Upper lobe of left lung (tissue), 4 donors: Measurements from ENCODE around the gene PPP2R5E.

Experiments used
- EP300 ChIP-seq, 4 donors: sonication (generic); formaldehyde crosslinking; IDR thresholded peaks; one replicate each; pipeline ENCODE4 v1.5.1; 2017; ENCODE audit warnings: antibody characterized with exemption in 4 of 4, control low read depth in 2 of 4
- POLR2A ChIP-seq, 4 donors: fragments of 450-650 bp; IDR thresholded peaks; one replicate each; pipeline ENCODE4 v1.5.1; 2016 to 2017; ENCODE audit warnings: antibody characterized with exemption in 4 of 4, mild to moderate bottlenecking in 2 of 4
- POLR2AphosphoS5 ChIP-seq, 2 donors: sonication (generic); formaldehyde crosslinking; IDR thresholded peaks; one replicate each; pipeline ENCODE4 v1.5.1; 2017; ENCODE audit warnings: antibody characterized with exemption in 2 of 2
- TF ChIP-seq, protein P1 (sequence below), 6 experiments: fragments of 450-650 bp in 4 of 6; fragments of 200-600 bp in 2 of 6; sonication (generic) in 2 of 6; IDR thresholded peaks; one replicate each; pipeline ENCODE4 v1.5.1; 2016 to 2019; ENCODE audit warnings: antibody characterized with exemption in 6 of 6

DNA sequence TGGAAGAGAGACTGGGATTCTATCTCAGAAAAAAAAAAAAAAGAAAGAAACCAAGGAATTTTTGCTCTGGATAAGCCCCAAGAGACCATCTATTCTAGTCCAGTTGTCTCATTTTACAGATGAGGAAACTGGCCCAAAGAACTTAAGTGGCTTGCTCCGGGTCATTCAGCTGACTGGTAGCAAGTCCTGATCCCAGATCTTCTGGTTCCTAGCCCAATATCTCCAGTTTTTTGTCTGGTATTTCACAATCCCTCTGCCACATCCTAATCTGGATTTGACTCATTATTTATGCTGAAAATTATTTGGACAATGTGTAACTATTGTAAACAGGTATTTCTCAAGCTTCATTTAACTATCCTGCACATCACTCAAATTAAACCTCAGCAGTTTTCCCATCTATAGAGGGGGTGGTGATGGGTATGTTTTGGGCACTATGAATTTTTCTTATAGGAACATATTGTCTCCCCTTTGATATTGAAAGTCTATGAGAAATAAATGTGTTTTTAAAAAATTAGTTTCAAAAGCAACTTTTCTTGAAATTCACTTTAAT lies 43.4 kb downstream of the PPP2R5E start:
- TF ChIP-seq, protein P1, sequence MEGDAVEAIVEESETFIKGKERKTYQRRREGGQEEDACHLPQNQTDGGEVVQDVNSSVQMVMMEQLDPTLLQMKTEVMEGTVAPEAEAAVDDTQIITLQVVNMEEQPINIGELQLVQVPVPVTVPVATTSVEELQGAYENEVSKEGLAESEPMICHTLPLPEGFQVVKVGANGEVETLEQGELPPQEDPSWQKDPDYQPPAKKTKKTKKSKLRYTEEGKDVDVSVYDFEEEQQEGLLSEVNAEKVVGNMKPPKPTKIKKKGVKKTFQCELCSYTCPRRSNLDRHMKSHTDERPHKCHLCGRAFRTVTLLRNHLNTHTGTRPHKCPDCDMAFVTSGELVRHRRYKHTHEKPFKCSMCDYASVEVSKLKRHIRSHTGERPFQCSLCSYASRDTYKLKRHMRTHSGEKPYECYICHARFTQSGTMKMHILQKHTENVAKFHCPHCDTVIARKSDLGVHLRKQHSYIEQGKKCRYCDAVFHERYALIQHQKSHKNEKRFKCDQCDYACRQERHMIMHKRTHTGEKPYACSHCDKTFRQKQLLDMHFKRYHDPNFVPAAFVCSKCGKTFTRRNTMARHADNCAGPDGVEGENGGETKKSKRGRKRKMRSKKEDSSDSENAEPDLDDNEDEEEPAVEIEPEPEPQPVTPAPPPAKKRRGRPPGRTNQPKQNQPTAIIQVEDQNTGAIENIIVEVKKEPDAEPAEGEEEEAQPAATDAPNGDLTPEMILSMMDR (IDR thresholded peaks at IDR 0.05) = no peak
- no peak for TF ChIP-seq EP300 (IDR thresholded peaks at IDR 0.05)
- no peak for TF ChIP-seq POLR2AphosphoS5 (IDR thresholded peaks at IDR 0.05)
- no peak for TF ChIP-seq POLR2A (IDR thresholded peaks at IDR 0.05)
